Brain microvascular endothelial cell (primary cell): ENCODE data around the gene TTC33.

Source experiments
- DNase-seq: peaks from one replicate; pipeline ENCODE4 v3.0.0-alpha.2; 2020
- H3K27ac ChIP-seq: fragments of 250-450 bp; sonication (Bioruptor Pico); 2 replicates; pipeline ENCODE4 v1.5.1; 2020; ENCODE audit warnings: mild to moderate bottlenecking, moderate library complexity
- H3K27me3 ChIP-seq: fragments of 250-450 bp; sonication (Bioruptor Pico); replicated peaks from 2 replicates; pipeline ENCODE4 v1.5.1; 2020; ENCODE audit warnings: mild to moderate bottlenecking
- H3K36me3 ChIP-seq: fragments of 250-450 bp; sonication (Bioruptor Pico); replicated peaks from 2 replicates; pipeline ENCODE4 v1.5.1; 2020; ENCODE audit warnings: mild to moderate bottlenecking
- H3K4me3 ChIP-seq: 2 replicates; pipeline ENCODE4 v1.5.1; 2011; ENCODE audit warnings: low read depth, mild to moderate bottlenecking, control low read depth, low read length, moderate library complexity
- in situ Hi-C: cut with HindIII; loops from 2 replicates; pipeline ENCODE4 v1.10.0; 2017; ENCODE audit warnings: low sequenced_read_pairs, low pct_ligation_motif_present
- TF ChIP-seq, protein P1 (sequence below): IDR thresholded peaks from 2 replicates; pipeline ENCODE4 v1.5.1; 2011; ENCODE audit warnings: low read depth, mild to moderate bottlenecking, moderate library complexity, low read length, control low read depth, inconsistent platforms; ENCODE audit errors: missing control alignments

TTC33 gene

GRCh38 chr5:40503439-40503838 is 252.3 kb downstream of the TTC33 start:
- in situ Hi-C loops, result no loop called here
- DNase-seq, result no peak

DNA sequence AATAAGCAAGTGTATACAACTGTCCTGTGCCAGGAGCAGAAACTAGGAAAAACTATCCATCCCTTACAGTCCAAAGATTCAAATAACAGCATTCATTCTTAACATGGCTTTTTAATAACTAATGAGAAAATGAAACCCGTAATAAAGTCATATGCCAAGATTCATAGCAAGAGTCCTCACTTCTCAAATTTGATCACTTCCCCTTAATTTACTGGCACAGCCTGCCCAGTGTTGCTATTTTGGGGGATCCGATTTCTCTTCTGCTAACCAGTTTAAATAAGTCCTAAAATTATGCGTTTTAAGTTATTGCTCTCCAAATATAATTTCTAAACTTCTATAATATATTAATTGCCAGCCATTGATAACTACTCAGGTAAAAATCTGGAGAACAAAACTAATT is 253.0 kb downstream of the TTC33 start:
- no peak overlapping the region for H3K4me3 ChIP-seq
- TF ChIP-seq, protein P1, sequence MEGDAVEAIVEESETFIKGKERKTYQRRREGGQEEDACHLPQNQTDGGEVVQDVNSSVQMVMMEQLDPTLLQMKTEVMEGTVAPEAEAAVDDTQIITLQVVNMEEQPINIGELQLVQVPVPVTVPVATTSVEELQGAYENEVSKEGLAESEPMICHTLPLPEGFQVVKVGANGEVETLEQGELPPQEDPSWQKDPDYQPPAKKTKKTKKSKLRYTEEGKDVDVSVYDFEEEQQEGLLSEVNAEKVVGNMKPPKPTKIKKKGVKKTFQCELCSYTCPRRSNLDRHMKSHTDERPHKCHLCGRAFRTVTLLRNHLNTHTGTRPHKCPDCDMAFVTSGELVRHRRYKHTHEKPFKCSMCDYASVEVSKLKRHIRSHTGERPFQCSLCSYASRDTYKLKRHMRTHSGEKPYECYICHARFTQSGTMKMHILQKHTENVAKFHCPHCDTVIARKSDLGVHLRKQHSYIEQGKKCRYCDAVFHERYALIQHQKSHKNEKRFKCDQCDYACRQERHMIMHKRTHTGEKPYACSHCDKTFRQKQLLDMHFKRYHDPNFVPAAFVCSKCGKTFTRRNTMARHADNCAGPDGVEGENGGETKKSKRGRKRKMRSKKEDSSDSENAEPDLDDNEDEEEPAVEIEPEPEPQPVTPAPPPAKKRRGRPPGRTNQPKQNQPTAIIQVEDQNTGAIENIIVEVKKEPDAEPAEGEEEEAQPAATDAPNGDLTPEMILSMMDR, result no peak
- in situ Hi-C loops, result no loop called here

More at GRCh38 chr5:40503439-40503838, 252.3 kb downstream of the TTC33 start:
- no peak overlapping the region for H3K4me3 ChIP-seq
- H3K36me3 ChIP-seq, result no peaks in the 10 kb centered on the region
- TF ChIP-seq, protein P1, result no peak
- H3K27me3 ChIP-seq, result no peaks in the 10 kb centered on the region
- H3K27ac ChIP-seq, result no peak overlapping the region

DNA sequence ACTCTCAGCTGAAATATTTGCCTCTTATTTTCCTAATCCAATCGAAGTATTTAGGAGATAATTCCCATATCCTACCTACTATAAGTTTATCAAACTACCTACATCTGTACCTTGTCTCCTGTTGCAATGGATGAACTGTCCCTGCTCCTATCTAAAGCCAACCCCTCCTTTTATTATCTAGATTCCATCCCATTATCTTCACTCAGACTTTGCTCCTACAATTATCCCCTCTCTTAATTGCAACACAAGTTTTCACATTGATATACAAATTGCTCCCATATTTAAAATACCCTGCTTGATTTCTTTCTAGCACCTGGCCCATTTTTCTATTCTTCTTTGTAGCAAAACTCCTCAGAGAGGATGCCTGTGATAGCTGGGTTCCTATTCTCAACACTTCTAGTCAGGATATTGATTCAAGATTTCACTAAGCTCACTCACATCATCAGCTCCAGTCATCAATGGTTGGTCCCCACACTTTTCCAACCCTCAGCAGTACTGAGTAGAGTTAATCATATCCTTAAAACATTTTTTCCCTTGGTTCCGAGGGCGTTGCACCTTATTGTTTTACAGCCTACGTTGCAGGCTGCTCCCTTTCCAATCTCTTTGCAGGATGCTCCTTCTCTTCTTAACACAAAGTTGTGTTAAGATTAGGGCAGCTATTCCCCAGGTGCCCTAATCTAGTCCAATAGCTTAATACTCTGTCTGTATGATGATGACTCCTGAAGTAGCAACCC is 253.9 kb downstream of the TTC33 start:
- TF ChIP-seq, protein P1, result no peak
- no peak overlapping the region for H3K4me3 ChIP-seq
- H3K36me3 ChIP-seq, result no peaks in the 10 kb centered on the region
- H3K27me3 ChIP-seq, result no peaks in the 10 kb centered on the region
- H3K27ac ChIP-seq, result no peak overlapping the region
- in situ Hi-C loops, result no loop called here
- no peak for DNase-seq

More for the DNA sequence above, 253.0 kb downstream of the TTC33 start:
- DNase-seq, result no peak
- Histone ChIP-seq H3K27ac (no peak overlapping the region), H3K27me3 (no peaks in the 10 kb centered on the region), H3K36me3 (no peaks in the 10 kb centered on the region)

DNA sequence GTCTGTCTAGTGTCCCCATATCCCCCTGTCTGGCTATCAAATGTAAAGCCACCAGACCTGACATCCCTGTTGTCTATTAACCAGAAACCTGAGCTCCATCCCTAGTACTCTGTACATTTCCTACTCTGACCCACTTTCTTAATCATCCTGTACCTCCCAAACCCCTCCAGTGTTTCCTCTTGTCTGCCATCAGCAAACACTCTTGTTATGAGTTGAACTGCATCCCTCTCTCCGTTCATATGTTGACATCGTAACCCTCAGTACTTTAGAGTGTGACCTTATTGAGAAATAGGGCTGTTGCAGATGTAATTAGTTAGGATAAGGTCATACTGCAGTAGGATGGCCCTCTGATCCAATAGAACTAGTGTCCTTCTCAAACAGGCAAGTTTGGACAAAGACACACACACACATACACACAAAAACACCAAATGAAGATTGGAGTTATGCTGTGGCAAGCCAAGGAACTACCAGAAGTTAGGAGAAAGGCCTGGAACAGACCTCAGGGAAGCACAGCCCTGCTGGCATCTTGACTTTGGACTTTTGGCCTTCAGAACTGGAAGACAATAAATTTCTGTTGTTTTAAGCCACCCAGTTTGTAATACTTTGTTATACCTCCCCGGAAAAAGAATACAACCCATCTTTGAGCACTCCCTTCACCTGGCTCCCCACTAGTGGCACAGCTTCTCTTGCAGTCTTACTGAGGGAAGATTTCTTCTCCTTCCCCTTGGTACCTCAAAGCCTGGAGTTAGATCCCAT is 256.1 kb downstream of the TTC33 start:
- H3K36me3 ChIP-seq, result no peaks in the 10 kb centered on the region
- H3K27me3 ChIP-seq, result no peaks in the 10 kb centered on the region
- H3K27ac ChIP-seq, result no peak overlapping the region
- DNase-seq, result no peak
- in situ Hi-C loops, result no loop called here
- TF ChIP-seq, protein P1, result no peak
- no peak overlapping the region for H3K4me3 ChIP-seq

GRCh38 chr5:40499007-40499406 is 256.8 kb downstream of the TTC33 start:
- Histone ChIP-seq H3K27ac (no peak overlapping the region), H3K27me3 (no peaks in the 10 kb centered on the region), H3K4me3 (no peak overlapping the region), H3K36me3 (no peaks in the 10 kb centered on the region)
- in situ Hi-C loops, result no loop called here
- DNase-seq, result no peak
- TF ChIP-seq, protein P1, result no peak
